HCT116 (cell line): ENCODE data around the gene ROBO1. TPM values are rescaled to one million over a fixed set of nuclear protein-coding genes. Genes with fewer than 3 reads are reported as not detected.

Experiments
- ATAC-seq: fragments of 200-7000 bp; cut with Tn5 transposase; 2 replicates; pipeline ENCODE4 v1.9.1; 2020; ENCODE audit warnings: mild to moderate bottlenecking, moderate library complexity
- BruUV-seq: library from RNA; stranded (reverse); fragments of 400-500 nt; replicated peaks from 2 replicates; lab custom pipeline; 2021; lab: Mats Ljungman, UMichigan
- CTCF ChIA-PET: fragments of 300-600 bp; sonication (Branson Sonifier 250); formaldehyde crosslinking; loops from one replicate; lab custom pipeline; 2021; ENCODE audit warnings: antibody characterized with exemption; lab: Charles Lee
- POLR2A ChIA-PET: fragments of 300-600, 350-600 bp; sonication (Branson Sonifier 250); formaldehyde crosslinking; loops from one replicate; lab custom pipeline; 2021; ENCODE audit warnings: antibody characterized with exemption; lab: Charles Lee
- RAD21 ChIA-PET, 2 experiments: fragments of 300-600 bp; sonication (Branson Sonifier 250); formaldehyde crosslinking; loops; one replicate each; lab custom pipeline; 2023; ENCODE audit warnings: low total read pairs in 2 of 2; ENCODE audit not compliant: uncharacterized antibody in 2 of 2, unreplicated experiment in 2 of 2, low non-redundant PET in 1 of 2; lab: Charles Lee
- DNase-seq: peaks from one replicate; pipeline ENCODE4 v3.0.0-alpha.2; 2010; ENCODE audit warnings: low read depth, low spot score
- H2AFZ ChIP-seq: fragments of 200-600 bp; shearing (Covaris generic), sonication (generic); 2 replicates; pipeline ENCODE4 v1.6.1; 2017; ENCODE audit warnings: low read depth, mixed run types, mixed read lengths, antibody characterized with exemption, low read length; ENCODE audit not compliant: poor library complexity, severe bottlenecking
- H3K27ac ChIP-seq: 2 replicates; pipeline ENCODE4 v1.5.1; 2012; ENCODE audit warnings: low read depth, low read length
- H3K27me3 ChIP-seq: fragments of 200-600 bp; sonication (generic); 2 replicates; pipeline ENCODE4 v1.6.1; 2016; ENCODE audit warnings: mixed run types, low read length, mixed read lengths; ENCODE audit not compliant: insufficient read depth
- H3K36me3 ChIP-seq, 2 experiments: fragments of 200-500 bp in 1 of 2; fragments of 200-600 bp in 1 of 2; sonication (Bioruptor generic) in 1 of 2; sonication (generic) in 1 of 2; 2 replicates each; pipeline versions ENCODE4 v1.5.1 to v1.6.1; 2014 to 2016; ENCODE audit warnings: low read length in 2 of 2, inconsistent platforms in 1 of 2, mixed read lengths in 1 of 2, mixed run types in 1 of 2; ENCODE audit not compliant: insufficient read depth in 2 of 2, control insufficient read depth in 1 of 2
- H3K4me1 ChIP-seq, 2 experiments: fragments of 200-600 bp in 1 of 2; sonication (generic) in 1 of 2; 2 replicates each; pipeline versions ENCODE4 v1.5.1 to v1.6.1; 2012 to 2017; ENCODE audit warnings: low read length in 2 of 2, inconsistent platforms in 1 of 2, mild to moderate bottlenecking in 1 of 2, mixed read lengths in 1 of 2, mixed run types in 1 of 2, moderate library complexity in 1 of 2; ENCODE audit not compliant: insufficient read depth in 2 of 2, control insufficient read depth in 1 of 2
- H3K4me2 ChIP-seq: fragments of 200-600 bp; sonication (generic); 2 replicates; pipeline ENCODE4 v1.6.1; 2017; ENCODE audit warnings: mixed run types, low read length, mixed read lengths
- H3K4me3 ChIP-seq, 2 experiments: fragments of 200-600 bp in 1 of 2; sonication (generic) in 1 of 2; replicated peaks in 1 of 2; 2 replicates each; pipeline ENCODE4 v1.5.1; 2011 to 2016; ENCODE audit warnings: low read length in 2 of 2, control low read depth in 1 of 2, low read depth in 1 of 2, mild to moderate bottlenecking in 1 of 2, mixed read lengths in 1 of 2, mixed run types in 1 of 2
- H3K79me2 ChIP-seq: fragments of 200-600 bp; sonication (generic); 2 replicates; pipeline ENCODE4 v1.6.1; 2017; ENCODE audit warnings: mild to moderate bottlenecking, mixed run types, low read length, moderate library complexity, mixed read lengths; ENCODE audit not compliant: insufficient read depth
- H3K9ac ChIP-seq: fragments of 200-600 bp; sonication (generic); 2 replicates; pipeline ENCODE4 v1.6.1; 2016; ENCODE audit warnings: low read length, mixed read lengths
- H3K9me2 ChIP-seq: fragments of 200-600 bp; sonication (generic), shearing (Covaris generic); 2 replicates; pipeline ENCODE4 v1.6.1; 2017; ENCODE audit warnings: mixed run types, mild to moderate bottlenecking, moderate library complexity; ENCODE audit not compliant: insufficient read depth
- H3K9me3 ChIP-seq, 2 experiments: fragments of 200-500 bp in 1 of 2; fragments of 200-600 bp in 1 of 2; sonication (Bioruptor generic) in 1 of 2; sonication (generic) in 1 of 2; 2 replicates each; pipeline ENCODE4 v1.6.1; 2014 to 2017; ENCODE audit warnings: low read length in 2 of 2, mixed read lengths in 2 of 2, inconsistent platforms in 1 of 2, low read depth in 1 of 2, mild to moderate bottlenecking in 1 of 2, mixed run types in 1 of 2, moderate library complexity in 1 of 2; ENCODE audit not compliant: control insufficient read depth in 1 of 2, insufficient read depth in 1 of 2
- H4K20me1 ChIP-seq: fragments of 200-600 bp; sonication (generic), shearing (Covaris generic); 2 replicates; pipeline ENCODE4 v1.6.1; 2017; ENCODE audit warnings: mixed run types, mild to moderate bottlenecking, moderate library complexity; ENCODE audit not compliant: insufficient read depth
- CEBPB ChIP-seq: IDR thresholded peaks from 2 replicates; pipeline ENCODE4 v1.6.1; 2012; ENCODE audit warnings: low read depth
- CTCF ChIP-seq, 3 experiments: fragments of 200-600 bp in 1 of 3; sonication (generic) in 1 of 3; IDR thresholded peaks in 2 of 3; conservative IDR thresholded peaks in 1 of 3; 2 replicates each; pipeline ENCODE4 v1.5.1; 2012 to 2017; ENCODE audit warnings: low read depth in 2 of 3, low read length in 2 of 3, antibody characterized with exemption in 1 of 3, borderline replicate concordance in 1 of 3, control low read depth in 1 of 3, mild to moderate bottlenecking in 1 of 3, mixed read lengths in 1 of 3, mixed run types in 1 of 3, moderate library complexity in 1 of 3; ENCODE audit not compliant: insufficient read depth in 1 of 3
- EGR1 ChIP-seq: IDR thresholded peaks from 2 replicates; pipeline ENCODE4 v1.6.1; 2012; ENCODE audit warnings: low read depth
- ELF1 ChIP-seq: IDR thresholded peaks from 2 replicates; pipeline ENCODE4 v1.6.1; 2012; ENCODE audit warnings: low read depth, borderline replicate concordance
- EZH2 ChIP-seq: fragments of 200-600 bp; sonication (generic); IDR thresholded peaks from 2 replicates; pipeline ENCODE4 v1.6.1; 2017; ENCODE audit warnings: antibody characterized with exemption, mixed run types
- EZH2phosphoT487 ChIP-seq: fragments of 200-600 bp; IDR thresholded peaks from 2 replicates; pipeline ENCODE4 v1.6.1; 2018; ENCODE audit warnings: antibody characterized with exemption, borderline replicate concordance
- FOSL1 ChIP-seq: IDR thresholded peaks from 2 replicates; pipeline ENCODE4 v1.6.1; 2012; ENCODE audit warnings: low read depth
- JUND ChIP-seq: IDR thresholded peaks from 2 replicates; pipeline ENCODE4 v1.6.1; 2012
- POLR2A ChIP-seq: IDR thresholded peaks from 2 replicates; pipeline ENCODE4 v1.7.0; 2011; ENCODE audit warnings: borderline replicate concordance; ENCODE audit not compliant: insufficient read depth, insufficient read length; ENCODE audit errors: extremely low read depth
- POLR2AphosphoS5 ChIP-seq: IDR thresholded peaks from 2 replicates; pipeline ENCODE4 v1.6.1; 2011; ENCODE audit warnings: mild to moderate bottlenecking, low read depth, low read length, moderate library complexity
- RAD21 ChIP-seq: IDR thresholded peaks from 2 replicates; pipeline ENCODE4 v1.6.1; 2012; ENCODE audit warnings: low read depth, mild to moderate bottlenecking
- SIN3A ChIP-seq: IDR thresholded peaks from 2 replicates; pipeline ENCODE4 v1.6.1; 2012; ENCODE audit warnings: low read depth
- SP1 ChIP-seq: IDR thresholded peaks from 2 replicates; pipeline ENCODE4 v1.6.1; 2012; ENCODE audit warnings: low read depth
- SRF ChIP-seq: IDR thresholded peaks from 2 replicates; pipeline ENCODE4 v1.6.1; 2012; ENCODE audit warnings: low read depth
- YY1 ChIP-seq: IDR thresholded peaks from 2 replicates; pipeline ENCODE4 v1.6.1; 2011; ENCODE audit warnings: low read length, low read depth, moderate library complexity, mild to moderate bottlenecking; ENCODE audit not compliant: insufficient replicate concordance; ENCODE audit errors: extremely low read depth
- ZFX ChIP-seq: fragments of 450-650 bp; IDR thresholded peaks from 2 replicates; pipeline ENCODE4 v1.6.1; 2017
- intact Hi-C: fragments of 100-400 bp; cut with micrococcal nuclease; formaldehyde crosslinking; loops from 2 replicates; pipeline ENCODE4 v1.10.0; 2022
- total RNA-seq: library from RNA; stranded (reverse); gene quantifications from one replicate; pipeline ENCODE4 v1.2.1, GENCODE V29; 2021; ENCODE audit not compliant: unreplicated experiment
- TF ChIP-seq, protein P1 (sequence below): IDR thresholded peaks from 2 replicates; pipeline ENCODE4 v1.6.1; 2011; ENCODE audit warnings: mild to moderate bottlenecking, low read length, moderate library complexity; ENCODE audit not compliant: insufficient replicate concordance; ENCODE audit errors: extremely low read depth

Gene ROBO1
- total RNA-seq, 1 experiment from 2014 or later, result 0.27 TPM

- H3K4me3 ChIP-seq, result no peak overlapping the region
- BruUV-seq, result no TSS peak
- ATAC-seq, result no peak
- RAD21 ChIA-PET, result no interaction called here
- intact Hi-C loops, result no loop called here
- no peaks in the 10 kb centered on the region for H3K9me2 ChIP-seq
- H3K27me3 ChIP-seq, result no peaks in the 10 kb centered on the region
- CTCF ChIA-PET, result no interaction called here
- H3K9me3 ChIP-seq, result peaks cover 4 to 15% of the 10 kb centered on the region in 2 experiments; a peak in 2 of 4 replicates
- no peak for DNase-seq
- POLR2A ChIA-PET, result no interaction called here
- TF ChIP-seq, protein P1, sequence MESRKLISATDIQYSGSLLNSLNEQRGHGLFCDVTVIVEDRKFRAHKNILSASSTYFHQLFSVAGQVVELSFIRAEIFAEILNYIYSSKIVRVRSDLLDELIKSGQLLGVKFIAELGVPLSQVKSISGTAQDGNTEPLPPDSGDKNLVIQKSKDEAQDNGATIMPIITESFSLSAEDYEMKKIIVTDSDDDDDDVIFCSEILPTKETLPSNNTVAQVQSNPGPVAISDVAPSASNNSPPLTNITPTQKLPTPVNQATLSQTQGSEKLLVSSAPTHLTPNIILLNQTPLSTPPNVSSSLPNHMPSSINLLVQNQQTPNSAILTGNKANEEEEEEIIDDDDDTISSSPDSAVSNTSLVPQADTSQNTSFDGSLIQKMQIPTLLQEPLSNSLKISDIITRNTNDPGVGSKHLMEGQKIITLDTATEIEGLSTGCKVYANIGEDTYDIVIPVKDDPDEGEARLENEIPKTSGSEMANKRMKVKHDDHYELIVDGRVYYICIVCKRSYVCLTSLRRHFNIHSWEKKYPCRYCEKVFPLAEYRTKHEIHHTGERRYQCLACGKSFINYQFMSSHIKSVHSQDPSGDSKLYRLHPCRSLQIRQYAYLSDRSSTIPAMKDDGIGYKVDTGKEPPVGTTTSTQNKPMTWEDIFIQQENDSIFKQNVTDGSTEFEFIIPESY, result no peak
- TF ChIP-seq CTCF (IDR thresholded peaks at IDR 0.05 in 2 of 3, conservative IDR thresholded peaks at IDR 0.05 in 1 of 3; ENCODE audit: borderline replicate concordance in 1 of 3, insufficient read depth in 1 of 3, low read depth in 2 of 3, low read length in 2 of 3) (no peak), POLR2A (no peak), FOSL1 (no peak), POLR2AphosphoS5 (no peak)
- no peak overlapping the region for H3K27ac ChIP-seq
- no peaks in the 10 kb centered on the region for H3K79me2 ChIP-seq
- no peaks in the 10 kb centered on the region for H3K4me1 ChIP-seq
- no peak overlapping the region for H3K4me2 ChIP-seq
- H3K9ac ChIP-seq, result no peak overlapping the region
- no peak overlapping the region for H2AFZ ChIP-seq
- no peaks in the 10 kb centered on the region for H4K20me1 ChIP-seq
- H3K36me3 ChIP-seq, result no peaks in the 10 kb centered on the region
Observed at GRCh38 chr3:79555655-79556054, 212.1 kb downstream of the ROBO1 start.

DNA sequence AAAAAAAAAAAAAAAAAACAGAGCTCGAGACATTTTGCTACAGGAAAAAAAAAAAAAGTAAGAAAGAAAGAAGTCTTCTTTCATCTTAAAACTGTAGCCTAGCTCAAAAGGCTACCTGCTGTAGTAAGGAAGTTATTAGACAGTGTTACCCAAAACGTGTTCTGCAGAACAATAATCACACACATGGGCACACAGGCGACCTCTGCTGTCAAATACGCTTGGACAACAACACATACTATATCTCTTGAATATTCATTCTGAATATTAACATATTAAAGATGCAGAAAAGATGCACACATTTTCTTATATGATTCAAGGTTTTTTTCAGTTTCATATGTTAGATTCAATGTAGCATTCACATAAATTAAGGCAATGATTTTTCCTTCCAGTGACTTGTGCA, 215.8 kb downstream of the ROBO1 start:
- RAD21 ChIA-PET, result no interaction called here
- CTCF ChIA-PET, result no interaction called here
- H3K9me3 ChIP-seq, result peaks cover 3 to 10% of the 10 kb centered on the region in 2 experiments; a peak in 2 of 4 replicates
- DNase-seq, result no peak
- no peaks in the 10 kb centered on the region for H3K79me2 ChIP-seq
- no peak overlapping the region for H3K4me3 ChIP-seq
- no peaks in the 10 kb centered on the region for H3K27me3 ChIP-seq
- H2AFZ ChIP-seq, result no peak overlapping the region
- H3K4me2 ChIP-seq, result no peak overlapping the region
- POLR2A ChIA-PET, result no interaction called here
- no TSS peak for BruUV-seq
- no peaks in the 10 kb centered on the region for H3K9me2 ChIP-seq
- no peaks in the 10 kb centered on the region for H3K4me1 ChIP-seq
- no peaks in the 10 kb centered on the region for H3K36me3 ChIP-seq
- no peak overlapping the region for H3K9ac ChIP-seq
- no peaks in the 10 kb centered on the region for H4K20me1 ChIP-seq
- no peak for ATAC-seq
- H3K27ac ChIP-seq, result no peak overlapping the region
- intact Hi-C loops, result no loop called here
- TF ChIP-seq CEBPB (no peak), EZH2 (no peak), YY1 (no peak), ELF1 (no peak), POLR2A (no peak), ZFX (no peak), SP1 (no peak), SRF (no peak), FOSL1 (no peak), EGR1 (no peak), EZH2phosphoT487 (no peak), RAD21 (no peak), SIN3A (no peak), JUND (no peak)
- TF ChIP-seq, protein P1, result no peak
